HG02759 (cell line): Measurements from ENCODE around the gene PTPRO.

Experiments
- ATAC-seq: cut with Tn5 transposase; IDR thresholded peaks from one replicate; pipeline ENCODE4 v1.9.1; 2021; ENCODE audit warnings: mild to moderate bottlenecking, moderate library complexity; ENCODE audit not compliant: unreplicated experiment

PTPRO gene

DNA sequence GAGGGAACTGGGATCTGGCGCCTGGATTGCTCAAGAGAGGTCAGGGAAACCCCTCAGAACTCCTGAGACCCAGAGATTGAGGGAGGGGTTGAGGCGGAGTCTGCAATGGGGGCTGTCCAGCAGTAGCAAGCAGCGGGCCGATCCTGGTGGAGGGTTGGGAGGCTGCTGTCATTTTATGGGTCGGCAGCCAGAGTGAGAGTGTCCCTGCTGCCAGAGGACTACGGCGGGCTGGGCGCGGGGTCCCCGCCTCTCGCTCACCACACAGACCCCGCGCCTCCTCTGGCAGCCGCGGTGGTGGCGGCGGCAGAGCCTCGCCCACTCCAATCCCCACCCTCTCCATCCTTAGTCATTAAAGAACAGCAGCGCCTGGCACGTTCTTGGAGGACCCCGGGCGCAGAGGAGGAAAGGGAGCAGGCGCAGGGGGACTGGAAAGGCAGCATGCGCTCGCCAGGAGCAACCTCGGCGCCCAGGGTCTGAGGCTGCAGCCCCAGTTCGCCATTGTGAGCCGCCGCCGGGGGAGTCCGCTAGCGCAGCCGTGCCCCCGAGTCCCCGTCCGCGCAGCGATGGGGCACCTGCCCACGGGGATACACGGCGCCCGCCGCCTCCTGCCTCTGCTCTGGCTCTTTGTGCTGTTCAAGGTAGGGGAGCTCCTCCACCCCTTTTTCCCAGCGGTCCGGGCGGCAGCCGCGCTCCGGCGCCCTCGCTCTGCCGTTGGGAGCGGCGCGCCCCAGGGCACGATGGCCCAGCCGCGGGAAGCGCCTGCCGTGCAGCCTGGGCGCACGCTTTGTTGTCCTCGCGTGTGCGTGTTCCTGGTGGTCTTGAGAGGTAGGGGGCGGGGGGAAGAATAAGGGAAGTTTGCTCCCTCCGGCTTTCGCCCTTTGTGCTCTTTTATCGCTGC lies at the start of gene PTPRO:
PTPRO (plus strand) TSS at position 345 of the 898 bp plus-strand sequence.
- no peak for ATAC-seq

DNA sequence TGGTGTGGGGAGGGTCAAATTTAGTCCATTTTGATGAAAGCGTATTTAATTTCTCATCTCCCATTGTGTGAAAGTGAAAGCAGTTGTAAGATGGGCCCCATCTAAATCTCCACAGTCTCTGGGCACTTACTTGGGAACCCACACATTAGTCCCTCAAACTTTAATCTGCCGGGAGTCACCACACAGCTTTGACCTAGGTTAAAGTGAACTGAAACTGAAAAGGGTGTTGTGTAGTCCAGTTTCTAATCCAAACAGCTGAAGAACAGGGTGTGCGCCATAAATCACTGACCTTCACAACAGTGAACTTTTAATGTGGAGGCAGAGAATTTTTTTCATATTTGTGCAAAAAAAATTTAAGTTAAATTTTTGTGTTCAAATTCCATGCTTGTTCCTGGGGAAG lies 48.4 kb upstream of the PTPRO start:
- ATAC-seq, result no peak

DNA sequence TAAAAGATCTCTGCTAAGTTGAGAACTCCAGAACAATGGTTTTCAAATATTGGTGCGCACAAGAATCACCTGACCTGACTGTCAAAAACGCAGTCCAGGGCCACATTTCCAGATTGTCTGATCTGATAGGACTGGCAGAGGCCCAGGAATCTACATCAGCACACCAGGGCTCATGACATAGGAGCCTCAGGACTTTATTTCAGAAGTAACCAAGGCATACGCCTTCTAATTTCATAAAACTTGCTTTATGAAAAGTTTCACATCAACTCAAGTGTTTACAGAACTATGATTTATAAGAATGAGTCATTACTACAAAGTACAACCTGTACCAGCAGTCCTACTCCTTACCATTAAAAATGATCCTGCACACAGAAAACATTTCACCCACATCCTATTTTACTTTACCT lies 47.7 kb upstream of the PTPRO start:
- ATAC-seq, result no peak

DNA sequence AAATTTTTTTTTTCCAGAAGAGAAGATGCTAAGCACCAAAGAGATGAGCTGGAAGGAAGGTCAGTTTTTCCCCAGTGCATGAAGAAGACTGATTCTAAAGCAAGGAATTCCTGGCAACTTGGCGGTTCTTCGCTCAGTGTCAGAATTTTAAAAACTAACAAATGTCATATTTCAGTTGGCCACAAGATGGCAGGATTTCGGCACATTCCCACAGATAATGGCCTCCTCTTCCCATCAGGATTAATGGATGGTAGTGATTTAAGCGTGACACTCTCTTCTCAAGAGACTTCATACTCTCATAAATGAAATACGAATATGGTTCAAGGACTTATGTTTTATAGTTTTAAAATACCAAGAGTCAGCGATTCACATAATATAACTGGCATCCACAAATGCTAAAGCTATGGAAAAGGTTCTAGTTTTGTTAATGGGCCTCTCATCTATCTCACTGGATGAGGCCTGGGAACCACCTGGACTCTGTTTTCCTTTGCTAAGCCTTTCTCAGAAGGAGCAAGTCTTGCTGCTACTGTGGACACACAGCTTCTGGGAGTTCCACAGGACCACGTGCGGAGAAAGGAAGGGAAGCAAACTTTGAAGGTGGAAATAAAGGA lies 46.1 kb upstream of the PTPRO start:
- ATAC-seq, result no peak

DNA sequence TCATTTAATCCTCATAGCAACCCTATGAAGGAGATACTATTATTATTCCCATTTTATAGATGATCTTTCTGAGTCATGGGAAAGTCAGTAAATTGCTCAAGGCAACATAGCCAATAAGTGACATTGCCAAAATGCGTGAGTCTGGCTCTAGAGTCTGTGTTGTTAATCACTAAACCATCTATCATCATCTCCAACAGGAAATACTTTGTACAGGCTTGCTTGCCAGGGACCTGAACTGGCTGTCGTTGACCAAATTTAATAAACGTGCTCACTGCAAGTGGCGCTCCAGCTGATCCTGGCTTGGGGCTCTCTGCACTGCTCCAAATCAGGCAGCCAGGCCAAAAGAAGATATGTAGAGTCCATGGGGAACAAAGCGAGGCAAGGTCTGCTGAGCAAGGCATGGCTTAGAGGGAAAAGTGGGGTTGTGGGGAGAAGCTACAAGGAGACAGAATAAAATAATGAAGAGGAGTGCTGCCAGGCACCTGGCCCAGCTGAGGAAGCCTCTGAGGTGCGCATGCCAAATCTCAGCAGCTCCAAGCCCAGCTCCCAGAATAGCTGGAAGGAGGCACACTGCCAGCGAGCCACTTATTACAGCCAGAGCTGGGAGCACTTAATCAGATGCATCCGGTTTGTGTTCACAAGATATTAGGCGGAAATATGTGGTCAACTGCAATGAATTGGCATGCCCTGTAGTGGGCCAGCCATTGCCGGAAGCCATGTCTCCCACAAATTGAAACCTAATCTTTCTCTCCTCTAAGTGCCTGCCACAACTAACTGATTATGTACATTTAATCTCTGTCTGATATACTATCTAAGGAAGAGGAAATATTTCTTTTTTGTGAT lies 43.3 kb upstream of the PTPRO start:
- peak; percentile 78 for ATAC-seq

DNA sequence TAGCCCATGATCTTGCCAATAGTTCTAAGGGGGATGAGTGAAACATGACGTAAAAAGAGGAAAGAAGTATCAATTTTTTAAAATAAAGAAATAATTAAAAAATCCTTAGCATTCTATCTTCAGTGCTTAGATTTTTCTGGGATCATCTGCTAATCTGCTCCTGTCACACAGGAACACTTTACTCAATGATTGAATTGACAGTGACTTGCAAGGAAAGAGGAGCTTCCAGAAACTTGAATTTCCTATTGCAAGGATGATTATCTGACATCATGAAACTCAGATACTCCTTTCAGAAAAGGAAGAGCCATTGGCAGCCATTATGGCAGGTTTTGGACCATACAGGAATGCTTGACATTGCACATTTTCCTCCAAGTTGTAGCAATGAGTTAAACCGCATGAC lies 41.4 kb upstream of the PTPRO start:
- ATAC-seq, result no peak

DNA sequence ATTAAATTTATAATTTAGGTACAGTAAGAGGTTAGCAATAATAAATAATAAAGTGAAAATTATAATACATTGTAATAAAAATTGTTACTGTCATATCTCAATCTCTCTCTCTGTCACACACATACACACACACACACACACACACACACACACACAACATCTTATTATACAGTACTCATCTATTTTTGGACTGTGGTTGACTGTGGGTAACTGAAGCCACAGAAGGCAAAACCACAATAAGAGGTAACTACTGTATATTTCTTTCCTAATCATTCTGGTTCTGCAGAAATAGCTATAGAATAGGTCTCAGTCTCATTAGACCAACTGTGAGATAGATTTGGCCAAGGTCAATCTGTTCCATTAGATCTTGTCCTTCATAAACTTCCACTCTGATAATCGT lies 33.1 kb upstream of the PTPRO start:
- no peak for ATAC-seq

DNA sequence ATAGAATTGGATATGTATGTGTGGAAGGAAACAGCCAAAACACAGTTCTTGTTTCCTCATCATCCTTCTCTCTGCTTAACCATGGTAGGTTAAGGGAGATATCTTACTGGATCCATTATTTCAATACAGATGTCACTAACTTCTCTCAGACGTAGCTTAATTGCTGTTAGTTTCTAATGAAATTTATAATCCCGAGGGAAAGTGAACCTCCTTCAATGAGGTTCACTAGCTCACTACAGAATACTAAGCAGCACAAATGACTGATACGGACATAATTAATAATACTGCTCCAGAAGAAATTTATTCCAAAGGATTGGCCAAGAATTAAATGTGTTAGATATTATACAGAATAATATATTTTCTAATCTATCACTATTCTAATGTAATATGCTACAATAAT lies 28.6 kb upstream of the PTPRO start:
- no peak for ATAC-seq

DNA sequence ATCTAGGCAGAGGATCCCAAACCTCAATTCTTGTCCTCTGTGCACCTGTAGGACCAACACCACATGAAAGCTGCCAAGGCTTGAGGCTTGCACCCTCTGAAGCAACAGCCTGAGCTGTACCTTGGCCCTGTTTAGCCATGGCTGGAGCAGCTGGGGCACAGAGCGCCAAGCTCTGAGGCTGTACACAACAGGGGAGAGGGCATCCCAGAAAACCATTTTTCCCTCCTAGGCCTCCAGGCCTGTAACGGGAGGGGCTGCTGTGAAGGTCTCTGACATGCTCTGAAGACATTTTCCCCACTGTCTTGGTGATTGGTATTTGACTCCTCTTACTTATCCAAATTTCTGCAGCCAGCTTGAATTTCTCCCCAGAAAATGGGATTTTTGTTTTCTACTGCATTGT lies 22.4 kb upstream of the PTPRO start:
- ATAC-seq, result no peak

DNA sequence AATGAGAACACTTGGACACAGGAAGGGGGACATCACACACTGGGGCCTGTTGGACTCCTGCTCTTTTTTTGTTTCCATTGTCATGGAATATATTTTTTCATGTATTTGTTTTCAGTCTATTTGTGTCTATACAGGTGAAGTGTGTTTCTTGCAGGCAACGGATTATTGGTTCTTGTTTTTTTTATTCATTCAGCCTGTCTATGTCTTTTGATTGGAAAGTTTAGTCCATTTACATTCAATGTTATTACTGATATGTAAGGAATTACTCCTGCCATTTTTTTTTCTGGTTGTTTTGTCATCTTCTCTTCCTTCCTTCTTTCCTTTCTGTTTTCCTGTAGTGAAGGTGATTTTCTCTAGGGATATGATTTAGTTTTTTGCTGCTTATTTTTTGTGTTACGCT lies 18.0 kb upstream of the PTPRO start:
- no peak for ATAC-seq

DNA sequence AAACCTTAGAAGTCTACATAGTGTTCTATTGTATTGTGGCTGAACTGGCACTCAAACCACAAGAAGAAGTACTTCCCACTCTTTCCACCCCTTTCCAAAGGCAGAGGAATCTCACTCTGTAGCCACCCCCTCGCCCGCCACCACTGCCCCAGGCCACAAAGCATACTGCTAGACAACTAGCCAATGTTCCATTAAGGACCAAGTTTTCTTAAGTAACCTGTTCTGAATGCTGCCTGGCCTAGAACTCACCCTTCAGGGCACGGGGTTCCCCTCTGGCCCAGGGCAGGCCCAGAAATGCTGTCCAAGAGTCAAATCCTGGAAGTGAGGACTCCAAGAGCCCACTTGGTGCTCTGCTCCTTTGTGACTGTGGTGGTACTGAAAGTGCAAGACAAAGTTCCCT lies 15.7 kb upstream of the PTPRO start:
- no peak for ATAC-seq

DNA sequence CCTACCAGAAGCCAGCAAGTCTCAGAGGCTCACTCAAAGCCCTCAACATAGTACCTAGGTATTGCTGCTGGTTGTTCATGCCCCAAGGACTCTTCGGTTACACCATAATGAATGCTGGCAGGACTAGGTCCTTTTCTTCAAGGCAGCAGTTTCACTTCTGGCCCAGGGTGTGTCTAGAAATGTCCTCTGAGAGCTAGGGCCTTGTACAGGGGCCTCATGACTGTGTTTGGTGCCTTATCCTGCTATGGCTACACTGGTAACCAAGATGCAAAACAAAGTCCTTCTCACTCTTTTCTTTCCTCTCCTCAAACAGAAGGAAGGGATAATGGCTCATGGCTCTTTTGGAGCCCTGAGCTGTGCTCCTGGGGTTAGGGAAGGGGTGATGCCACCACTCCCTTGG lies 15.2 kb upstream of the PTPRO start:
- no peak for ATAC-seq

DNA sequence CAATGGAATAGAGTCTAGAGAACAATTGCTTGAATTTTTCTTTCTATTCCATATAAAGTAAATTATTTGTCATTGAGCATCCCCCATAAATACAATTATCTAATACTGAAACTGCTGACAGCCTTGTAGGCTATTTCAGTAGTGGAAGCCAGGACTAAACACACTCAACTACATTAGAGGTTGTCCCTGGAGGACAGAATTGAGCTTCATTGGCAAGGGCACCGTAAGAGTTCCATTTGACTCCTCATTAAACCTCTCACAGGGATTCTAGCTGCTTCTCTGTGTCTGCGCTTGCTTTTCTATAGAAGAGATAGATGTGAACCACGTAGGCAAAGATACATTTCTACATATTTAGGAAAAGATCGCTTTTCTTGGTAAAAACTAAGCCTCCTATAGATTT lies 3.5 kb upstream of the PTPRO start:
- ATAC-seq, result no peak

DNA sequence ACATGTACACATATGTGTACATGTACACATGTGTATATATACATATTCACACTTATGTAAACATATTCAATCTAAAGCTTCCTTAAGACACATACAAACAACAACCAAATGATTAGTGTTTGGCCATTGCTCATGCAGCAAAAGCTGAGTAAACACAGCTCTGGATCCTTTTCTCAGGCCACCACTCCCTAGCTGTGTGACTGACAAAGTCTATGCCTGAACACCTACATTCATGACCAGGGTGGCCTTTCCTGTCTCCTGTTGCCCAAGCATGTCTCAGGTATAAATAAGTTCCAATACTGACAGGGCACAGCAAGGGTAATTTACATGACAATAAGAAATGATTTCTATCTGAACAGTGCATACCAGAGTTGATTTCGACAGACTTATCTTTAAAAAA lies 1.4 kb upstream of the PTPRO start:
- ATAC-seq, result no peak

DNA sequence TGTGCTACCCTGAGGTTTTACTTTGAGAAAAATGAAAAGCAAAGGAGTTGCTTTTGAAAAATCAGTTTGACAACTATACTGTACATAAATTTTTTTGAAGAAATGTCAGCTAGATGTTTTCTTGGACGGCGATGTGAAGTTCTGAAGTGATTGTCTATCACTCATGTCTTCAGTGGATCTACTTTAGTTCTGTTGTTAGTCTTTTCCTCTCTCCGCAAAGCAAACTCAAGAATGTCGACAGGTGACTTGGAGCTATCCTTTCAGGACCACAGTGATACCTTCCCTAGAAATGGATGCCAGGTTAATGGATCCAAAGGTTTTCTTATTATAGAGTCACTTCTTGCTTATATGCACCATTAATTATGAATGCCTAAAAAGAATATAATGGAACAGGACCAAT lies 1.2 kb downstream of the PTPRO start:
- ATAC-seq, result no peak

DNA sequence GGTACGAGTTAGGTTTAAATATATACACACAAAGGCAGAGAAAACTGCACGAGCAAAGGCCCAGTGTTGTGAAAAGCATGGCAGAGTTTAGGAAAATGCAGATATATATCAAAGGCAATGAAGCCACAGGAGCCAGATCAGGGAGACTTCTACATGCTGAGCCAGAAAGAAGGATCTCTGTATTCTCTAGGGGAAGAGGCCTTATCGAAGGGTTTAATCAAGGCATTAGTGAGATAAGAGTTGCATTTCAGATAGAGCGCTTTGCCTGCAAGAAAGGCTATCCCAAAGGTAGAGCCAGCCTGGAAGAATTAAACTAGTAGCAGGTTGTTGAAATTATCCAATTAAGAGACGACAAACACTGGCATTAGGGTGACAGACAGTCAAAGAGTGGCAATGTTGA lies 7.6 kb downstream of the PTPRO start:
- no peak for ATAC-seq

DNA sequence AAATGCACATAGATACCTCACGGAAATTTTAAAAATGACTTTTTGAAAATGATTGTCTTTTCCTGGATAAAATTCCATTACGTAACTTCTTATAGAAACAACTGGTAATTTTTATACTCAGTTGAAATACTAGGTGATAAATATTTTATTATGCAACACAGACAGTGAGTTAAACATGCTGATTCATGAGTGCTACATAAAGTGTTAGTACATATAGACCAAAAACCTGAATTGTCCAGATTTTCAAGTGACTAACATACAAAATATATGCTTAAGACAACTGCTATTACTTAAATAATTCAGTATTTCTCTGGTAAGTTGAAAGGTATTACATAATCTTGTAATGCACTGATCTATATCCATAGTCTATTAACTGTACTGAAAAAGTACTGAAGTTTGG lies 11.9 kb downstream of the PTPRO start:
- ATAC-seq, result no peak

DNA sequence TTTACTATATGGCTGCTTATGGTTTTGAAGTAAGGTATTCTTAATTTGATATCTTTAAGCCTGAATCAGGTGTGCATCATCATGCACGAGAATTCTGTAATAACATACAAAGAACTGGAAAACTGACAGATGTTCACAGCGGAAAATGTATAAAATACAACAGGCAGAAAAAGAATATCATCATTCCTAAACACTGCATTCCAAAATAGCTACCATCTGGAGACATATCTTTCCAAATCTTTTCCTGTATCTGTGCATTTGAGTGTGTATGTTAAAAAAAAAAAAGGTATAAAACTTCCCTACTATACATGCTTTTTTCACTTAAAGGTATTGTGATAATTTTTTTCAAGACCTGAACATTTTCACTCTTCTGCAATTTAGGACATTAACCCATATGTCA lies 13.7 kb downstream of the PTPRO start:
- ATAC-seq, result no peak

DNA sequence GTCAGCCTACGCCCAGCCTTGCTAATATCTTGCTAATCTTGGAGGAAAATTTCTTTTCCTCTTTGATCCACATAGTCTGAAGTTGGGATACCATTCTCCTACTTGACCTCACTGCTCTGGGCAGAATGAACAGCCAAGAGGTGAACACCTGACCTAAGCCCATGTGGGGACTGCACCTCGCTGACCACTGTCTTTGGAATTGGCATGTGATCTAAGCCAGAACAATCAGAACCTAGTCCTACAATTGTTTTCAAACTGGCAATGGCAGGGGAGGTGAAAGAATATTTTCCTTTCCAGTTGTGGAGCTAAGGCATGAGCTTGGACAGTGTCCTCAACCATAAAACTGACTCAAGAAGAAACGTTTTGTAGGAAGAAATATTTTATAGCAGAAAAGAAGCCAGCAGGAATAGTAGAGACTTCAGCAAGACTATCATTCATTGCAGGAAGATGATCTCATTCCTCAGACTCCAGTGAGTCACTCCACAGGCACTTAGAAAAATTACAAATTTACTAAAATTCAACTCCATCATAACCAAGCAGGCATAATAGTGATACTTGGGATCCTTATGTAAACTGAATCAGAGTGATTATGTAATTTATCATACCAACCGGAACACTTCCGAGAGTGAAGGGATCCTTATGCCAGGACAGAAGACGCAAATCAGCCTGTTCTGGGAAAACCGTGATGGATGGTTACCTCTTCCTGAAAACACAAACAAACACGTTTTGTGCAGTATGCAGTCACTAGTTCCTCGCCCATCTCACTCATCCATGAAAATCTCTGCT lies 14.7 kb downstream of the PTPRO start:
- ATAC-seq, result no peak

DNA sequence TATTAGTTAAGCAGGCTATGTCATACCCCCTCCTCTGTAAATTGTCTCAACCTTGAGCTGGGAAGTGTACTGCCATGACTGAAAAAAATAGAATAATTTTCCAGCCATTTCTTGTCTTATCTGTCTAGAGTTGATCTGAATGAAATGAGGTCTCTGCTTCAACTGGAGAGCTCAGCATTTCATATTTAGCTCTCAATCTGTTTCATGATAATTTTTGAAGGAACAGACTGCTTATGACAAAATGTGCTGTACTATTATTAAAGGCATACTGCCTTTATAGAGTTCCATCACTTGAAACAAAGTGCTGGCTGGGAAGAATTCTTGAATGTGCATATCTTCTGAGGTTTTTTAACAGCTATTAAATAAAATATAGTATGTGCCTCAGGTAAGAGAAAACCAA lies 19.1 kb downstream of the PTPRO start:
- no peak for ATAC-seq

DNA sequence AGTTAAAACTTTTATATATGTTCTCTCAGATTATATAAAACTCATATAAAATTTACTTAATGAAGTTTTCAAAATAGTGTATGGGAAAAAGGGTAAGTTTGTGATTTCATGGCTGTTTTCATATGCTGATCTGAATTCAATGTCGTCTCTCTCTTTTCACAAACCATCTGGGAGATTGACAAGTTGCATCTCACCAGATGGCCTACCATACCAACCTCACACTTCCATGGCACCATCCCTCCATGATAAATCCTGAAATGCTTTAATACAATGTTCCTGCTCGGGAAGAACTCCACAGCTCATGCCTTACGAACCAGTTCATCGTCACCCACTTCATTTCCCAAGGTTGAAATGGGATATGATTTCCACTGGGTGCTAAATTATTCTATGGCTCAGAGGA lies 22.3 kb downstream of the PTPRO start:
- no peak for ATAC-seq
